Measurements from ENCODE around the gene LAMC3.

DNA sequence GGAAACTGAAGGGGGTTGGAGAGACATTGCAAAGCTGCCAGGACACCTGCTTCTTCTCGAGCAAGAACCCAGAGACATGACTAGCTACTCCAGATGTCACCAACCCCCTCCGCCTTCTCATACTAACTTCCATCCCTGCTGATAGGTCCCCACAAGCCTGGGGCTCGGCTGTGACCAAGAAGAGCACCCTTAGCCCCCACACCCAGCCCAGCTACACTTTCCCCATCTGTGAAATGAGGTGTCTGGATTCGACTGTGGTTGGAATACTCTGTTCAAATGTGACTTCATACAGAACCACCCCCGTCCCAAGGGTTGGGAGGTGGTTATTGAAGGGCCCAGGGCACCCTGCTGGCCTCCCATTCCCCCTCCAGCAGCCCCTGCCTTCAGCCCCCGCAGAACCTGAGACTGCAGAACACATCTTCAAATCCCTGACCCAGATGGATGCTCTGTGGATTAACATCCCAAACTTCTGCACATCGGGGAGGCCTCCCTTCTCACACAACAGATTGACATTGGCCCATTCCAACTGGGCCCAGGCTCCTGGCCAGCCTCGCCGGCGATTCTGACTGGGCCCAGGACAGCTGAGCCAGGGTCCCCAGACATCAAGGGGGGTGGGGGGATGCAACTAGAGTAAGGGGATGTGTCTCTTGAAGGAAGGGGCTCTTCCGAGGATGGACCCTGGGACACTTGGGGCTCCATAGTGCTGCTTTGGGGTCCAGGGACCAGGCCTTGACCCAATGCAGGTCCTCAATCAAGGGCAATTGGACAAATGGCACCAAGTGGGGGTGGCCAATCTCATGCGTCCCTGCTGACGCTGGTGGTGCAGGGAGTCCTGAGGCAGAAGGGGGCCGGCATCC, 48.2 kb upstream of the LAMC3 start:
- TF ChIP-seq POLR2AphosphoS5 (IDR thresholded peaks at IDR 0.05; ENCODE audit: low read depth, low read length): no peak
- no peak for TF ChIP-seq POLR2A (IDR thresholded peaks at IDR 0.05; ENCODE audit: low read depth, low read length)
- TF ChIP-seq TAF1 (IDR thresholded peaks at IDR 0.05; ENCODE audit: borderline replicate concordance, low read depth, low read length): no peak

Data from GM12892 (cell line).